ENCODE measurements around the gene SLC25A4.

Gene SLC25A4

GRCh38 chr4:185099024-185099682 is 43.9 kb upstream of the SLC25A4 start (continued):
- no peak for TF ChIP-seq ZNF146 (tag by site-specific recombination; IDR thresholded peaks at IDR 0.05)

- no peaks in the 10 kb centered on the region for H3K4me1 ChIP-seq (ENCODE audit: control insufficient read depth, insufficient read depth, low read length)
- POLR2A ChIA-PET, result no interaction called here
- no peaks in the 10 kb centered on the region for H3K9me3 ChIP-seq (ENCODE audit: control insufficient read depth, insufficient read depth, low read depth, low read length)
- no peaks in the 10 kb centered on the region for H3K36me3 ChIP-seq (ENCODE audit: control insufficient read depth in 2 of 2, insufficient read depth in 1 of 2, low read length in 2 of 2)
- CTCF ChIA-PET, result interaction anchor here (0.5 to 1.3 kb wide), 4 partner anchors 28 to 94 kb away, joined by 3 to 4 read pairs (median 3); no protein-coding TSS in a partner anchor
- TF ChIP-seq ZBTB21 (tag by site-specific recombination; IDR thresholded peaks at IDR 0.05) (no peak), ZNF426 (tag by site-specific recombination; IDR thresholded peaks at IDR 0.05) (no peak), ZNF558 (tag by site-specific recombination; IDR thresholded peaks at IDR 0.05) (no peak), ZNF19 (tag by site-specific recombination; IDR thresholded peaks at IDR 0.05; ENCODE audit: low read depth) (no peak), GLIS2 (tag by site-specific recombination; IDR thresholded peaks at IDR 0.05) (no peak), ZNF26 (tag by site-specific recombination; IDR thresholded peaks at IDR 0.05) (no peak), PBX3 (CRISPR knock-in tag; IDR thresholded peaks at IDR 0.05) (no peak), ZNF510 (tag by site-specific recombination; IDR thresholded peaks at IDR 0.05; ENCODE audit: insufficient replicate concordance) (no peak), ZNF391 (tag by site-specific recombination; IDR thresholded peaks at IDR 0.05; ENCODE audit: borderline replicate concordance, low read depth) (no peak), REST (tag by site-specific recombination; IDR thresholded peaks at IDR 0.05) (no peak), PRDM2 (tag by site-specific recombination; IDR thresholded peaks at IDR 0.05; ENCODE audit: borderline replicate concordance) (no peak), ZFHX2 (tag by site-specific recombination; conservative IDR thresholded peaks at IDR 0.05) (no peak)
- H3K4me3 ChIP-seq (ENCODE audit: low read depth, low read length), result no peak overlapping the region
- H3K27ac ChIP-seq (ENCODE audit: extremely low read depth, low read depth, low read length), result no peak overlapping the region
Measured at GRCh38 chr4:185099940-185100339, 43.1 kb upstream of the SLC25A4 start.
